ENCODE results near the gene TMIGD1.

TMIGD1 gene

DNA sequence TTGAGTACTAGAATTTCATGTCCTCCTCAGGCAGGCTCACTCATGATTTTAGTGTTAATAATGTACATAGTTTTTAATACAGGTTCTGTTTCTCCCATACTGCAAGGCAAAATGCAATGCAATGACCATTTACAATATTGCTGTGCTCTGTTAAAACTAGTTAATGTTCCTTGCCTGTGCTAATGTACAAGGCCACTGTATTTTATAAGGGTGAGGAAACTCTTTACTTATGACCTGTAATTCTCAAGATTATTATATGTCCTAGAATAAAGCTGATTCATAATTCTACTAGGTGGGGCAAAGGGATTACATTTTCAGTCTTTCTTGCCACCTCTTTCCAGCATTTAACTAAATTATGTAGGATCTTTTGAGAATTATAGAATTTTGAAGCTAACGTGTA, 19.4 kb downstream of the TMIGD1 start:
- WGBS, 2 donors (ENCODE audit: extremely low coverage in 2 of 2, insufficient read length in 2 of 2, insufficient replicate concordance in 1 of 2), result no CpG with 5 or more reads among the region's 1 CpG
- no peak overlapping the region for H2AFZ ChIP-seq (ENCODE audit: low read length)
- no peak overlapping the region for H4K91ac ChIP-seq (ENCODE audit: low read depth, low read length, poor library complexity)
- no peak overlapping the region for H3K9ac ChIP-seq (ENCODE audit: low read depth, low read length, poor library complexity)
- no peak overlapping the region for H2BK15ac ChIP-seq (ENCODE audit: low read length)
- H3K4ac ChIP-seq (ENCODE audit: low read length), result no peak overlapping the region
- no peak overlapping the region for H3K4me3 ChIP-seq (ENCODE audit: low read length in 2 of 2)
- H3K79me1 ChIP-seq (ENCODE audit: low read depth, low read length), result no peaks in the 10 kb centered on the region
- H4K8ac ChIP-seq (ENCODE audit: low read depth, low read length), result no peak overlapping the region
- H3K36me3 ChIP-seq (replicated peaks in 1 of 2; ENCODE audit: control insufficient read depth in 2 of 2, insufficient read depth in 2 of 2, low read length in 2 of 2), result no peaks in the 10 kb centered on the region
- no peak overlapping the region for H2BK5ac ChIP-seq (ENCODE audit: low read length)
- H3K23ac ChIP-seq (ENCODE audit: low read depth, low read length, poor library complexity), result no peak overlapping the region
- H3K4me2 ChIP-seq (ENCODE audit: insufficient read depth, low read length, poor library complexity, severe bottlenecking), result no peak overlapping the region
- peaks cover 0 to 2% of the 10 kb centered on the region in 2 donors for H3K4me1 ChIP-seq (ENCODE audit: control insufficient read depth in 2 of 2, insufficient read depth in 1 of 2, low read depth in 1 of 2, low read length in 2 of 2)
- no peak overlapping the region for H2BK12ac ChIP-seq (ENCODE audit: low read length)
- H3K14ac ChIP-seq (ENCODE audit: low read length), result no peak overlapping the region
- no peaks in the 10 kb centered on the region for H3K9me3 ChIP-seq (replicated peaks in 1 of 2; ENCODE audit: control insufficient read depth in 2 of 2, insufficient read depth in 1 of 2, low read depth in 1 of 2, low read length in 2 of 2)
- no peak overlapping the region for H3K27ac ChIP-seq (replicated peaks; ENCODE audit: low read length)
- no peak for DNase-seq (ENCODE audit: low spot score)
- no peak overlapping the region for H3K18ac ChIP-seq (ENCODE audit: low read length)
- peaks cover 0 to 27% (median 0%) of the 10 kb centered on the region in 3 experiments for H3K27me3 ChIP-seq (ENCODE audit: control insufficient read depth in 3 of 3, insufficient read depth in 3 of 3, low read depth in 1 of 3, low read length in 3 of 3)
- H2AK5ac ChIP-seq (ENCODE audit: low read depth, low read length), result no peak overlapping the region
- no peak overlapping the region for H2BK120ac ChIP-seq (ENCODE audit: low read depth, low read length)

GRCh38 chr17:30312226-30312625, 21.6 kb downstream of the TMIGD1 start:
- no CpG with 5 or more reads among the region's 2 CpGs for WGBS, 2 donors (ENCODE audit: extremely low coverage in 2 of 2, insufficient read length in 2 of 2, insufficient replicate concordance in 1 of 2)
- Histone ChIP-seq H4K8ac (ENCODE audit: low read depth, low read length) (no peak overlapping the region), H3K23ac (ENCODE audit: low read depth, low read length, poor library complexity) (no peak overlapping the region), H3K18ac (ENCODE audit: low read length) (no peak overlapping the region), H3K4me2 (ENCODE audit: insufficient read depth, low read length, poor library complexity, severe bottlenecking) (no peak overlapping the region), H3K27ac (replicated peaks; ENCODE audit: low read length) (no peak overlapping the region), H2BK5ac (ENCODE audit: low read length) (no peak overlapping the region), H4K91ac (ENCODE audit: low read depth, low read length, poor library complexity) (no peak overlapping the region), H2BK120ac (ENCODE audit: low read depth, low read length) (no peak overlapping the region), H3K27me3 (ENCODE audit: control insufficient read depth in 3 of 3, insufficient read depth in 3 of 3, low read depth in 1 of 3, low read length in 3 of 3) (peaks cover 0 to 28% (median 0%) of the 10 kb centered on the region in 3 experiments), H3K9ac (ENCODE audit: low read depth, low read length, poor library complexity) (no peak overlapping the region), H2BK12ac (ENCODE audit: low read length) (no peak overlapping the region), H3K4ac (ENCODE audit: low read length) (no peak overlapping the region), H3K14ac (ENCODE audit: low read length) (no peak overlapping the region), H3K4me3 (ENCODE audit: low read length in 2 of 2) (no peak overlapping the region), H2AK5ac (ENCODE audit: low read depth, low read length) (no peak overlapping the region), H3K4me1 (ENCODE audit: control insufficient read depth in 2 of 2, insufficient read depth in 1 of 2, low read depth in 1 of 2, low read length in 2 of 2) (peaks cover 0 to 2% of the 10 kb centered on the region in 2 donors), H3K79me1 (ENCODE audit: low read depth, low read length) (no peaks in the 10 kb centered on the region), H3K9me3 (replicated peaks in 1 of 2; ENCODE audit: control insufficient read depth in 2 of 2, insufficient read depth in 1 of 2, low read depth in 1 of 2, low read length in 2 of 2) (no peaks in the 10 kb centered on the region), H2AFZ (ENCODE audit: low read length) (no peak overlapping the region), H3K36me3 (replicated peaks in 1 of 2; ENCODE audit: control insufficient read depth in 2 of 2, insufficient read depth in 2 of 2, low read length in 2 of 2) (no peaks in the 10 kb centered on the region), H2BK15ac (ENCODE audit: low read length) (no peak overlapping the region)
- no peak for DNase-seq (ENCODE audit: low spot score)

DNA sequence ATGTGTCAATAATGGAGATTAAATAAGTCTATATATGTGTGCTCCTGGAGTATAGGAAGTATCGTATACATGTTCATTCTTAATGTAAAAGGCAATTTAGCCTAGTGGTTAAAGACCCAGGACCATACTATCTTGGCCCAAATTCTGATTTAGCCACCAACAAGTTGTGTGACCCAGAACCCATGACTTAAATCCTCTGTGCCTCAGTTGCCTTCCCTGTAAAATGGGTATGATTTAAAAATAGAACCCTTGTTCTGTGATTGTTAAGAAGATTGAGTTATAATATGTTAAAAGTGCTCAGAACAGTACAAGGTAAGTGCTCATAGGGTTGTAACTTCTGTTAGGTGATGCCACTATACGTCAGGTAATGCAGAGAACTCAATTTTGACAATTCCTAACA, 23.3 kb downstream of the TMIGD1 start:
- H3K27me3 ChIP-seq (ENCODE audit: control insufficient read depth in 3 of 3, insufficient read depth in 3 of 3, low read depth in 1 of 3, low read length in 3 of 3), result peaks cover 0 to 19% (median 0%) of the 10 kb centered on the region in 3 experiments

GRCh38 chr17:30309591-30309990, 24.3 kb downstream of the TMIGD1 start:
- Histone ChIP-seq H3K14ac (ENCODE audit: low read length) (no peak overlapping the region), H4K91ac (ENCODE audit: low read depth, low read length, poor library complexity) (no peak overlapping the region), H3K36me3 (replicated peaks in 1 of 2; ENCODE audit: control insufficient read depth in 2 of 2, insufficient read depth in 2 of 2, low read length in 2 of 2) (no peaks in the 10 kb centered on the region), H2BK15ac (ENCODE audit: low read length) (no peak overlapping the region), H3K4me2 (ENCODE audit: insufficient read depth, low read length, poor library complexity, severe bottlenecking) (no peak overlapping the region), H3K79me1 (ENCODE audit: low read depth, low read length) (no peaks in the 10 kb centered on the region), H3K4me3 (ENCODE audit: low read length in 2 of 2) (no peak overlapping the region), H3K23ac (ENCODE audit: low read depth, low read length, poor library complexity) (no peak overlapping the region), H2AFZ (ENCODE audit: low read length) (peak overlapping the region; percentile 30), H3K18ac (ENCODE audit: low read length) (no peak overlapping the region), H3K4ac (ENCODE audit: low read length) (no peak overlapping the region), H2BK120ac (ENCODE audit: low read depth, low read length) (no peak overlapping the region), H4K8ac (ENCODE audit: low read depth, low read length) (no peak overlapping the region), H2BK12ac (ENCODE audit: low read length) (no peak overlapping the region), H3K27ac (replicated peaks; ENCODE audit: low read length) (no peak overlapping the region), H3K9me3 (replicated peaks in 1 of 2; ENCODE audit: control insufficient read depth in 2 of 2, insufficient read depth in 1 of 2, low read depth in 1 of 2, low read length in 2 of 2) (no peaks in the 10 kb centered on the region), H2AK5ac (ENCODE audit: low read depth, low read length) (no peak overlapping the region), H2BK5ac (ENCODE audit: low read length) (no peak overlapping the region), H3K4me1 (ENCODE audit: control insufficient read depth in 2 of 2, insufficient read depth in 1 of 2, low read depth in 1 of 2, low read length in 2 of 2) (peaks cover 0 to 2% of the 10 kb centered on the region in 2 donors), H3K9ac (ENCODE audit: low read depth, low read length, poor library complexity) (no peak overlapping the region), H3K27me3 (ENCODE audit: control insufficient read depth in 3 of 3, insufficient read depth in 3 of 3, low read depth in 1 of 3, low read length in 3 of 3) (peaks cover 0 to 12% (median 0%) of the 10 kb centered on the region in 3 experiments)
- no CpG with 5 or more reads among the region's 6 CpGs for WGBS, 2 donors (ENCODE audit: extremely low coverage in 2 of 2, insufficient read length in 2 of 2, insufficient replicate concordance in 1 of 2)
- DNase-seq (ENCODE audit: low spot score), result no peak

More for the DNA sequence above, 23.3 kb downstream of the TMIGD1 start:
- Histone ChIP-seq H3K23ac (ENCODE audit: low read depth, low read length, poor library complexity) (no peak overlapping the region), H2BK15ac (ENCODE audit: low read length) (no peak overlapping the region), H2BK120ac (ENCODE audit: low read depth, low read length) (no peak overlapping the region), H3K4ac (ENCODE audit: low read length) (no peak overlapping the region), H3K36me3 (replicated peaks in 1 of 2; ENCODE audit: control insufficient read depth in 2 of 2, insufficient read depth in 2 of 2, low read length in 2 of 2) (no peaks in the 10 kb centered on the region), H3K4me1 (ENCODE audit: control insufficient read depth in 2 of 2, insufficient read depth in 1 of 2, low read depth in 1 of 2, low read length in 2 of 2) (peaks cover 0 to 2% of the 10 kb centered on the region in 2 donors), H3K9ac (ENCODE audit: low read depth, low read length, poor library complexity) (no peak overlapping the region), H3K27ac (replicated peaks; ENCODE audit: low read length) (no peak overlapping the region), H3K18ac (ENCODE audit: low read length) (no peak overlapping the region), H3K4me2 (ENCODE audit: insufficient read depth, low read length, poor library complexity, severe bottlenecking) (no peak overlapping the region), H2BK12ac (ENCODE audit: low read length) (no peak overlapping the region), H2AFZ (ENCODE audit: low read length) (no peak overlapping the region), H2BK5ac (ENCODE audit: low read length) (no peak overlapping the region), H3K9me3 (replicated peaks in 1 of 2; ENCODE audit: control insufficient read depth in 2 of 2, insufficient read depth in 1 of 2, low read depth in 1 of 2, low read length in 2 of 2) (no peaks in the 10 kb centered on the region), H3K79me1 (ENCODE audit: low read depth, low read length) (no peaks in the 10 kb centered on the region), H2AK5ac (ENCODE audit: low read depth, low read length) (no peak overlapping the region), H3K14ac (ENCODE audit: low read length) (no peak overlapping the region), H4K8ac (ENCODE audit: low read depth, low read length) (no peak overlapping the region), H4K91ac (ENCODE audit: low read depth, low read length, poor library complexity) (no peak overlapping the region), H3K4me3 (ENCODE audit: low read length in 2 of 2) (no peak overlapping the region)
- DNase-seq (ENCODE audit: low spot score), result no peak
- no CpG with 5 or more reads among the region's 2 CpGs for WGBS, 2 donors (ENCODE audit: extremely low coverage in 2 of 2, insufficient read length in 2 of 2, insufficient replicate concordance in 1 of 2)

Measured in neuronal stem cell (in vitro differentiated cells).